Kidney (tissue), 14 donors: ENCODE data around the gene ANO7. TPM values are rescaled to one million over a fixed set of nuclear protein-coding genes. Genes with fewer than 3 reads are reported as not detected.
A peak's percentile ranks its signal among the peaks of the same experiment; 100 is the strongest.

ENCODE experiments used
- DNase-seq, 5 donors: peaks; one replicate each; pipeline ENCODE4 v3.0.0-alpha.2; 2013 to 2020
- FAIRE-seq: peaks from 2 replicates; lab custom pipeline; 2012; peaks lifted over from hg19 to GRCh38; lab: Jason Lieb, UNC
- H3K27ac ChIP-seq, 2 donors: one replicate each; pipeline ENCODE4 v1.7.0; 2013; ENCODE audit warnings: low read depth in 2 of 2, low read length in 2 of 2, inconsistent platforms in 1 of 2
- H3K27me3 ChIP-seq: one replicate; pipeline ENCODE4 v1.7.1; 2013; ENCODE audit warnings: low read length, inconsistent platforms; ENCODE audit not compliant: control insufficient read depth, insufficient read depth
- H3K36me3 ChIP-seq, 3 donors: one replicate each; pipeline versions ENCODE4 v1.7.0 to v1.7.1; 2013; ENCODE audit warnings: low read length in 3 of 3, control low read depth in 1 of 3, inconsistent platforms in 1 of 3; ENCODE audit not compliant: insufficient read depth in 3 of 3, control insufficient read depth in 2 of 3
- H3K4me1 ChIP-seq, 3 donors: one replicate each; pipeline versions ENCODE4 v1.7.0 to v1.7.1; 2013; ENCODE audit warnings: low read length in 3 of 3, inconsistent platforms in 1 of 3, low read depth in 1 of 3; ENCODE audit not compliant: control insufficient read depth in 2 of 3, insufficient read depth in 2 of 3
- H3K4me3 ChIP-seq, 3 donors: one replicate each; pipeline versions ENCODE4 v1.7.0 to v1.8.1; 2013; ENCODE audit warnings: low read length in 3 of 3, control low read depth in 1 of 3, inconsistent platforms in 1 of 3
- H3K9ac ChIP-seq, 3 donors: one replicate each; pipeline versions ENCODE4 v1.7.0 to v1.7.1; 2013; ENCODE audit warnings: low read length in 3 of 3, control low read depth in 1 of 3, inconsistent platforms in 1 of 3
- H3K9me3 ChIP-seq, 3 donors: one replicate each; pipeline versions ENCODE4 v1.7.0 to v1.7.1; 2013; ENCODE audit warnings: low read length in 3 of 3, control low read depth in 1 of 3, inconsistent platforms in 1 of 3; ENCODE audit not compliant: control insufficient read depth in 2 of 3, insufficient read depth in 1 of 3
- intact Hi-C: fragments of 100-400 bp; cut with DNase I; formaldehyde crosslinking; loops from one replicate; pipeline ENCODE4 v1.11.1; 2022
- polyA plus RNA-seq: library from polyadenylated mRNA; stranded (reverse); fragments of 350-450 nt; fragmentation: Illumina TruSeq; extraction: RNeasy Lipid Tissue Mini Kit (QIAGEN cat#74804); gene quantifications from one replicate; pipeline ENCODE4 v1.2.3, GENCODE V29; 2014; ENCODE audit warnings: low read depth, low replicate concordance; ENCODE audit not compliant: insufficient read depth
- total RNA-seq: library from RNA; stranded (reverse); fragmentation: NEBNext Ultra II Directional; extraction: Animal tissue kit (Norgen Biotek cat#: 25700); gene quantifications from one replicate; pipeline ENCODE4 v1.2.1, GENCODE V29; 2021
- TF ChIP-seq, protein P1 (sequence below): IDR thresholded peaks from 3 replicates; pipeline ENCODE4 v1.5.1; 2012; ENCODE audit warnings: mild to moderate bottlenecking, moderate library complexity, borderline replicate concordance; ENCODE audit not compliant: insufficient read depth; ENCODE audit errors: extremely low read depth
- donor health status: control.
- donor health status: control.
- donor health status: control.
- donor health status: control.
- donor health status: control.
- donor health status: DM: yes; HTN: yes; CAD: no.
- donor health status: Normal renal cell carcinoma (clear cell type).

Gene ANO7
- total and polyA plus RNA-seq, 2 donors from 2014 or later: 1.1 to 1.9 TPM

DNA sequence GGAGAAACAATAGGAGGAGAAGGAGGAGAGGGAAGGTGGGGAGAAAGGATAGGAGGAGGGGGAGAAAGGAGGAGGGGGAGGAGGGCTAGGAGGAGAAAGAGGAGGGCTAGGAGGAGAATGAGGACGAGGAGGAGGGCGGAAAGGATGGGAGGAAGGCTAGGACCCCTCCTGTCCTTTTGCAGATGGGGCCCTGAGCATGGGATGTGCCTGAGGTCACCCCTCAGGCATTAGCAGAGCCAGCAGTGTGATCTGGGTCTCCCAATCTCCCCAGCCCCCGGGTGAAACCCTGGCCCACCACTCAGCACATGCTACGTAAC lies 601 bp upstream of the ANO7 start:
- H3K9me3 ChIP-seq: no peaks in the 10 kb centered on the region
- TF ChIP-seq, protein P1, sequence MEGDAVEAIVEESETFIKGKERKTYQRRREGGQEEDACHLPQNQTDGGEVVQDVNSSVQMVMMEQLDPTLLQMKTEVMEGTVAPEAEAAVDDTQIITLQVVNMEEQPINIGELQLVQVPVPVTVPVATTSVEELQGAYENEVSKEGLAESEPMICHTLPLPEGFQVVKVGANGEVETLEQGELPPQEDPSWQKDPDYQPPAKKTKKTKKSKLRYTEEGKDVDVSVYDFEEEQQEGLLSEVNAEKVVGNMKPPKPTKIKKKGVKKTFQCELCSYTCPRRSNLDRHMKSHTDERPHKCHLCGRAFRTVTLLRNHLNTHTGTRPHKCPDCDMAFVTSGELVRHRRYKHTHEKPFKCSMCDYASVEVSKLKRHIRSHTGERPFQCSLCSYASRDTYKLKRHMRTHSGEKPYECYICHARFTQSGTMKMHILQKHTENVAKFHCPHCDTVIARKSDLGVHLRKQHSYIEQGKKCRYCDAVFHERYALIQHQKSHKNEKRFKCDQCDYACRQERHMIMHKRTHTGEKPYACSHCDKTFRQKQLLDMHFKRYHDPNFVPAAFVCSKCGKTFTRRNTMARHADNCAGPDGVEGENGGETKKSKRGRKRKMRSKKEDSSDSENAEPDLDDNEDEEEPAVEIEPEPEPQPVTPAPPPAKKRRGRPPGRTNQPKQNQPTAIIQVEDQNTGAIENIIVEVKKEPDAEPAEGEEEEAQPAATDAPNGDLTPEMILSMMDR: no peak
- no peak overlapping the region for H3K27ac ChIP-seq
- FAIRE-seq (no peak), DNase-seq (no peak)
- H3K4me3 ChIP-seq: no peak overlapping the region
- no peaks in the 10 kb centered on the region for H3K4me1 ChIP-seq
- H3K27me3 ChIP-seq: no peaks in the 10 kb centered on the region
- H3K36me3 ChIP-seq: peaks cover 0 to 2% (median under 1%) of the 10 kb centered on the region in 3 donors
- intact Hi-C loops: no loop called here
- H3K9ac ChIP-seq: no peak overlapping the region

DNA sequence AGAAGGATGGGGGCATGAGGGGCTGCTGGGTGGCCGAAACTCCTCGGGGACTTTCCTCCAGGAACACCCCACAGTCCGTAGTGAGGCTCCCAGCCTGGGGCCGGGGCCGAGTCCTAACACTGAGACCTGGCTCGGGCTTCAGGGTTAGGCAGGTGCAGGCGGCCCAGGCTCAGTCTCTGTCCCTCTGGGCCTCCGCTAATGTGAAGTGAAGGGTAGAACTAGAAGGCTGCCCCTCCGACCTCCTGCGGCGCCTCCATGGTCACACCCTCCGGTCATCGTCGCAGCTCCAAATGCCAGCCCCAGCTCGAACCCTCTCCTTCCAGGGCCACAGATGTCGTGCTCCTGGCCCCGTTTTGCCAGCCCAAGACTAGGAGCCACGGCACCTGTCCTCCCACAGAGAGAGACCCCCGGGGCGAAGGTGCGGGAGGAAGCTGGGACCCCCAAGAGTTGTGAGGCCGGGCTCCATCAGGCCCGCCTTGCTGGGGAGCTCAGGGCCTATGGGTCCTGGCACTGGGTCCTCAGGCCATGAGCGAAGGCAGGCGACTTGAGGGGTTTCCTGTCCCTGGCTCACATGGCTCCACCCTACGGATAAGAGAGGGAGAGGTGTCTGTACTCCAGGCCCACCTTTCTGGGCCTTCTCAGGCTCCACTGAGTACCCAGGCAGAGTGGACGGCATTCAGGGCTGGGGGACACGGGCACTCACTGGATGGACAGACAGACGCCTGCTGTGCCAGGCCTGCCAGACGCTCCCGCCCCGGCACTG lies 797 bp downstream of the ANO7 start:
- DNase-seq (peak in 1 of 5 donors; percentile 57), FAIRE-seq (no peak)
- Histone ChIP-seq H3K9me3 (no peaks in the 10 kb centered on the region), H3K27ac (no peak overlapping the region), H3K9ac (no peak overlapping the region), H3K27me3 (no peaks in the 10 kb centered on the region), H3K4me3 (no peak overlapping the region), H3K36me3 (no peaks in the 10 kb centered on the region), H3K4me1 (no peaks in the 10 kb centered on the region)
- TF ChIP-seq, protein P1: no peak
- intact Hi-C loops: no loop called here

DNA sequence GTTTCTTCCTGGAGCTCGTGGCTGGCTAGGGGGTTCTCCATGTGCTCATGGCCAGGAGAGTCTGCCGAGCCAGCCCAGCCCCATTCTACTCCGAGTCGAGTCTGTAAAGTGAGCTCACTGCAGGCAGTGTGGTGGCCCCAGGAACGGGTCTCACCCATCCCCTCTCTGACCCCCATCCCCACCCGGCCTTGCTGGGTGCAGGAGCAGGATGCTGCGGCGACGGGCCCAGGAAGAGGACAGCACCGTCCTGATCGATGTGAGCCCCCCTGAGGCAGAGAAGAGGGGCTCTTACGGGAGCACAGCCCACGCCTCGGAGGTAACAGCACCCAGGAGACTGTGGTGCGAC lies 1.4 kb downstream of the ANO7 start:
- Histone ChIP-seq H3K27ac (no peak overlapping the region), H3K36me3 (no peaks in the 10 kb centered on the region), H3K4me1 (no peaks in the 10 kb centered on the region), H3K9ac (no peak overlapping the region), H3K27me3 (no peaks in the 10 kb centered on the region), H3K4me3 (no peak overlapping the region), H3K9me3 (no peaks in the 10 kb centered on the region)
- intact Hi-C loops: no loop called here
- TF ChIP-seq, protein P1: no peak
- FAIRE-seq (no peak), DNase-seq (peak in 1 of 5 donors; percentile 48)
